ENCODE results near the gene SRSF2.
"Not testable (repeated sequence)": the region's sequence is repeated elsewhere in the genome, so short reads cannot be mapped to it uniquely, and the experiment has no call there.

Gene SRSF2

DNA sequence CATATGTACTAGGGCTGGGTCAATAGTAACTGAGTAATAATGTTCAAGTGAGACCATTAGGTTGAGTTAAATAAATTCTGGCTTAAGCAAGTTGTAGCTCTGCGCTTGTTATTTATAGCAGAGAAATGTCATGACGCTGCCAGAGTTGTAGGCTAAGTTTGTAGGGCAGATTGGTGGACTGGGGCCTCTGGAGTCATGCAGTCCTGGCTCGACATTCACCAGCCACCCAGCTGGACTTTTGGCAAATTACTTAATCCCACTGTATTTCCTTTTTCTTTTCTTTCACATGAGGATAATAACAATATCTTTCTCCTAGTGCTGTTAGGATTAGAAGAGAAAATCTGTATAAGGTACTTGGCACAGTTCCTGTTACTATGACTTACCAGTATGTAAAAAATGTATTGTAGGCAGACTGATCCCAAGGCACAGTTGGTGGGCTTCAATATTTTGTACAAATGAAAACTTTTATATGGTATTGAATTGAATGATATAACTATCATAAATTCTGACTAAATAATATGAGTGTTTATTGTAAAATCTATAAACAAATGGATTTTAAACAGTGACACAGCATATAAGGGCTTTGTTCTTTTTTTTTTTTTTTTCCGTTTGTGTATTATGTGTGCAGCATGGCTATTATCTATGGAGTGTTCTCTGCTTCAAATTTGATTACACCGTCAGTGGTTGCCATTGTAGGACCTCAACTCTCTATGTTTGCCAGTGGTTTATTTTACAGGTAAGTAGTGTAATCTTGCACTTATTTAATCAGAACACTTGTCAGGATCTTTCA lies 3.4 kb upstream of the SRSF2 start:
- H3K4me3 ChIP-seq (ENCODE audit: low read depth, low read length) = no peak overlapping the region
- CTCF ChIA-PET = interaction anchor here (0.6 to 3.0 kb wide), 3 partner anchors 183 to 326 kb away, joined by 3 to 12 read pairs (median 3); no protein-coding TSS in a partner anchor
- no peak for DNase-seq (ENCODE audit: low read depth, low spot score)
- POLR2A ChIA-PET = no interaction called here
- no peak for TF ChIP-seq CTCF (IDR thresholded peaks at IDR 0.05; ENCODE audit: insufficient read depth, low read length, missing control alignments)

- DNase-seq (ENCODE audit: low read depth, low spot score); H3K4me3 ChIP-seq (ENCODE audit: low read depth, low read length); POLR2A ChIA-PET: not testable (repeated sequence)
- CTCF ChIA-PET = interaction anchor here (0.8 to 3.0 kb wide), 5 partner anchors 8 to 317 kb away, joined by 3 to 12 read pairs (median 3); no protein-coding TSS in a partner anchor
These were observed 2.5 kb upstream of the SRSF2 start for GRCh38 chr17:76739568-76740115.

DNA sequence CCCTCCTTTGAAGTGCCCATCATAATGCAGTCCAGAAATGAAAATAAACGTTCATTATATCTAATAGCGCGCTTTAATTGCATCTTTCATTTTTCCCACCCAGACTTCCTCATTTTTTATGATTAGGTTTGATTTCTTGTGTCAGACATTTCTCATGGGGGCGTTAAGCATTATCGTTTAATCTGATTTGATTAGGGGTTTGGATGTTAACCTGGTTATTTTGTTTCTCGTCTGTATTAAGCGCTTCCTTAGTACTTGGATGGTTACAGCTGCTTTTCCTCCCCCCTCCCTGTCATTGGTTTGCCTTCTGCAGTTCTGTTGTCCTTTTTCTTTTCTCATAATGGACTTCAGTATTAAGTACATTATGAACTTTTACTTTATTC lies 1.3 kb upstream of the SRSF2 start:
- peak overlapping the region; percentile 67 for H3K4me3 ChIP-seq (ENCODE audit: low read depth, low read length)
- POLR2A ChIA-PET = interaction anchor here (1.1 to 4.0 kb wide), 5 partner anchors 11 to 134 kb away, joined by 3 to 27 read pairs (median 7); partner anchors contain the start of genes JMJD6 and METTL23
- no peak for TF ChIP-seq CTCF (IDR thresholded peaks at IDR 0.05; ENCODE audit: insufficient read depth, low read length, missing control alignments)
- CTCF ChIA-PET = interaction anchor here (1.0 to 3.0 kb wide), 5 partner anchors 9 to 318 kb away, joined by 3 to 12 read pairs (median 4); no protein-coding TSS in a partner anchor
- no peak for DNase-seq (ENCODE audit: low read depth, low spot score)

DNA sequence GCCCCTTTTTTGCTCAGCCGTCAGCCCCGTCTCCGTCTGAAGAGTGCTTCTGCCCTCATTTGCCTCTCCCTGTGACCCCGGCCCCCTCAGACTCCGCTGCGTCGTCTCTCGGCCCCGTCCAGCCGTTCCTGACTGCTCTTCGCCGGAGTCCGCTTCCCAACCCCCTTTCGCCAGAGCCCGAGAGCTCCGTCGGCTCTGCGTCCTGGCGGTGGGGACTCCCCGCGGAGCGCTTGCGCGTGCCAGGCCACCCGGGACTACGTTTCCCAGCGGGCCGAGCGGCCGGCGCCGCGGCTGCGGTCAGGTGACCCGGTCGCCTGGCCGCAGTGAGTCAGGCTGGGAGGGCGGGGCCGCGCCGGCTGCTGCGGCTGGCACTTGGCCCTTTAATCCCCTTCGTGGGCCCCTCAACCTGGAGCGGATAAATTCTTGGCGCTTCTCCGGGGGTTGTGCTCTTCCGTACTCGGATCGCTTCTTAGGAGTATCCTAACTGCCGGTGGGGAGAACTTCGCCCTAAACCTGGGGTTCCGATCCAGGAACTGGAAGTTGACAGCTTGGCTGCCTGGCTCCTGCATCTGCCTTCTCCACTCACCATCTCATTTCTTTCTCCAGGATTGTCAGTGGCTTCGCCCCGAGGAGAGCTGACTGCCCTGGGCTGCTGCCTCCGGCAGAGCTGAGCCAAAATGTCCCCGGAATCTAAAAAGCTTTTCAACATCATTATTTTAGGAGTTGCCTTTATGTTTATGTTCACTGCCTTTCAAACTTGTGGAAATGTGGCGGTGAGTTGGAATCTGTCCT lies 741 bp upstream of the SRSF2 start, which contains the start of gene MFSD11:
Gene MFSD11 (plus strand): TSS at position 444 of the 792 bp plus-strand sequence. CDS start 234 bp downstream, at position 678.
- ChIA-PET POLR2A (interaction anchor here (0.8 to 4.0 kb wide), 9 partner anchors 10 to 135 kb away, joined by 3 to 27 read pairs (median 7); partner anchors contain the start of genes JMJD6 and METTL23), CTCF (interaction anchor here (1.0 to 3.0 kb wide), 4 partner anchors 11 to 319 kb away, joined by 3 to 12 read pairs (median 8); no protein-coding TSS in a partner anchor)
- peak; percentile 51 for DNase-seq (ENCODE audit: low read depth, low spot score)
- peak within 1 kb of the TSS; percentile 97 for H3K4me3 ChIP-seq (ENCODE audit: low read depth, low read length)
- no peak for TF ChIP-seq CTCF (IDR thresholded peaks at IDR 0.05; ENCODE audit: insufficient read depth, low read length, missing control alignments)

- H3K4me3 ChIP-seq (ENCODE audit: low read depth, low read length) = peak overlapping the region; percentile 97
- ChIA-PET POLR2A (interaction anchor here (0.6 to 4.0 kb wide), 8 partner anchors 9 to 572 kb away, joined by 3 to 27 read pairs (median 6); partner anchors contain the start of gene MXRA7), CTCF (interaction anchor here (2.3 kb wide), 1 partner anchor 9 kb away, joined by 9 read pairs; the partner anchor contains the start of gene METTL23)
- DNase-seq (ENCODE audit: low read depth, low spot score) = no peak
- TF ChIP-seq CTCF (IDR thresholded peaks at IDR 0.05; ENCODE audit: insufficient read depth, low read length, missing control alignments) = peak; percentile 38
These were observed 616 bp downstream of the SRSF2 start for GRCh38 chr17:76736349-76737081.
